Neural crest cell (in vitro differentiated cells): ENCODE results near the gene PHF2. TPM values are rescaled to one million over a fixed set of nuclear protein-coding genes. Genes with fewer than 3 reads are reported as not detected.

ENCODE experiments used
- DNase-seq: peaks from one replicate; pipeline ENCODE4 v3.0.0; 2021; ENCODE audit warnings: low read depth, mixed read lengths, low spot score
- H3K27ac Mint-ChIP-seq: one replicate; pipeline ENCODE4 v1.8.0; 2021; ENCODE audit warnings: mild to moderate bottlenecking, mixed read lengths; ENCODE audit not compliant: unreplicated experiment
- H3K27me3 Mint-ChIP-seq: 2 replicates; pipeline ENCODE4 v1.8.0; 2021; ENCODE audit warnings: low read depth, mild to moderate bottlenecking, mixed read lengths
- H3K36me3 Mint-ChIP-seq: 2 replicates; pipeline ENCODE4 v1.8.0; 2021; ENCODE audit warnings: low read depth, mild to moderate bottlenecking, mixed read lengths
- H3K4me1 Mint-ChIP-seq: 2 replicates; pipeline ENCODE4 v1.8.0; 2021; ENCODE audit warnings: mixed read lengths
- H3K4me3 Mint-ChIP-seq: one replicate; pipeline ENCODE4 v1.8.0; 2021; ENCODE audit warnings: mild to moderate bottlenecking, mixed read lengths
- H3K9me3 Mint-ChIP-seq: 2 replicates; pipeline ENCODE4 v1.8.0; 2021; ENCODE audit warnings: mixed read lengths
- total RNA-seq: library from RNA; stranded (reverse); gene quantifications from 2 replicates; pipeline ENCODE4 v1.2.1, GENCODE V29; 2021
- TF ChIP-seq, protein P1 (sequence below): fragments of 200-600 bp; sonication (generic); conservative IDR thresholded peaks from 2 replicates; pipeline ENCODE4 v1.5.0; 2021; ENCODE audit warnings: antibody characterized with exemption, mild to moderate bottlenecking

Gene PHF2
- total RNA-seq, 1 donor from 2014 or later = 34.4 TPM

DNA sequence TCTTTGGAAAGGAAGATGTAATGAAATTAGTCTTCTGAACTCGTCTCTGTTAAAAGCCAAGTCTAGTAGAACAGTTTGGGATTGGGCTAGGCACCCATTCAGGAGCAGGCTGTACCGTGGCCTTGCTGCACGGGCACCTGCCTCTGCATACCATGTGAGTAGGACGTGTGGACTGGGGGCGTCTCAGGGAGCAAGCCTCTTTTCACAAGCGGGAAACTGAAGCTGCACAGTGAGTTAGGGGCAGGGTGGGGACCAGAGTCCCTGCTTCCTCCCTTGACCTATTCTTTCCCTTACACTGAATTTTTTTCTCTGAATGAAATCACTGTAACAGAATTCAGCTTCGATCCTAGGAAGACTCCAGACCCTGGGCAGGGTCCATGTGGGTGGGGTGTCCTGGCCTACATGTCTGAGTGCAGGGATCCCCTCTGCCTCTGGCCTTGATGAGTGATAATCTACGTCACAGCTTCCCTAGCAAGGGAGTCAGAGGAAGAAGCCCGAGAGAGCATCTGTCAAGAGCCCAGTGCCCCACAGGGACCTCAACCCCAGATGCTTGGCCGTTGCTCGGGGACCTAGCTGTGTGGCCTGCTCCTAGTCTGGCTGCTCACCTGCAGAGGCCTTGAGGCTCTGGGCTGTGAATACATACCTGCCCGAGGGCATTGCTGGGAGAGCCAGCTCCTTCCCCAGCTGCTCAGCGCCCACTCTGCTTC, 15.1 kb downstream of the PHF2 start:
- Mint-ChIP-seq H3K9me3 (no peaks in the 10 kb centered on the region), H3K36me3 (no peaks in the 10 kb centered on the region), H3K27me3 (no peaks in the 10 kb centered on the region), H3K4me1 (peaks cover 43% of the 10 kb centered on the region), H3K4me3 (no peak overlapping the region), H3K27ac (peak overlapping the region; percentile 95)
- no peak for DNase-seq
- TF ChIP-seq, protein P1, sequence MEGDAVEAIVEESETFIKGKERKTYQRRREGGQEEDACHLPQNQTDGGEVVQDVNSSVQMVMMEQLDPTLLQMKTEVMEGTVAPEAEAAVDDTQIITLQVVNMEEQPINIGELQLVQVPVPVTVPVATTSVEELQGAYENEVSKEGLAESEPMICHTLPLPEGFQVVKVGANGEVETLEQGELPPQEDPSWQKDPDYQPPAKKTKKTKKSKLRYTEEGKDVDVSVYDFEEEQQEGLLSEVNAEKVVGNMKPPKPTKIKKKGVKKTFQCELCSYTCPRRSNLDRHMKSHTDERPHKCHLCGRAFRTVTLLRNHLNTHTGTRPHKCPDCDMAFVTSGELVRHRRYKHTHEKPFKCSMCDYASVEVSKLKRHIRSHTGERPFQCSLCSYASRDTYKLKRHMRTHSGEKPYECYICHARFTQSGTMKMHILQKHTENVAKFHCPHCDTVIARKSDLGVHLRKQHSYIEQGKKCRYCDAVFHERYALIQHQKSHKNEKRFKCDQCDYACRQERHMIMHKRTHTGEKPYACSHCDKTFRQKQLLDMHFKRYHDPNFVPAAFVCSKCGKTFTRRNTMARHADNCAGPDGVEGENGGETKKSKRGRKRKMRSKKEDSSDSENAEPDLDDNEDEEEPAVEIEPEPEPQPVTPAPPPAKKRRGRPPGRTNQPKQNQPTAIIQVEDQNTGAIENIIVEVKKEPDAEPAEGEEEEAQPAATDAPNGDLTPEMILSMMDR = no peak

DNA sequence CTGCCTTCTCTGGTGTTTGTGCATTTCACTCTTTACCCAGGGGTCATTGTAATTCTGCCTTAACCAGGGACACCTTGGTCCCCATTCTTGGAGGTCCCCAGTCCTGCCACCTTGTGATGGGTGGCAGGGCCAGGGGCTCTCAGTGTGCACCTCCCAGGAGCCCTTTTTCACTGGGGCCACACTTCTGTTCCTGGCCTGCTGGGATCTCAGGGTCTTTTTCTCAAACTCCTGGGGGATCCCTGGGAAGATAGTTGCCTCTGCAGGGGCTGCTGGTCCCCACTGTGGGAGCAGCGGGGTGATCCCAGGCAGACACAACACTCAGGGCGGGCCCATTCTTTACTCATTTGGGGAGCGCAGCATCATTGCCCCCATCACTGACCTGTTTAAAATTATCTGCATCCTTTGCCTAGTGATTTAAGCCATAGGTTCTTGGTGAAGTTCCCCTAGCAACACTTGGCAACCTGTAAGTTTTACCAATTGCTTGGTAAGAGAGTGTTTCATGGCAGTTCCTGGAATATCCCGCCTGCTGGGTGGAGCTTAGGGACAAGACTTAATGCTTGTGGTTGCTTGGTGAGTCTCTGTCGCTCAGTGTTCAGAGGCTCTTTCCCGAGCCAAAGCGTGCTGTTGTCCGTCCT, 15.7 kb downstream of the PHF2 start:
- Mint-ChIP-seq H3K9me3 (no peaks in the 10 kb centered on the region), H3K36me3 (no peaks in the 10 kb centered on the region), H3K27me3 (no peaks in the 10 kb centered on the region), H3K4me1 (peaks cover 39% of the 10 kb centered on the region), H3K4me3 (no peak overlapping the region), H3K27ac (peak overlapping the region; percentile 57)
- no peak for DNase-seq
- TF ChIP-seq, protein P1 = no peak

DNA sequence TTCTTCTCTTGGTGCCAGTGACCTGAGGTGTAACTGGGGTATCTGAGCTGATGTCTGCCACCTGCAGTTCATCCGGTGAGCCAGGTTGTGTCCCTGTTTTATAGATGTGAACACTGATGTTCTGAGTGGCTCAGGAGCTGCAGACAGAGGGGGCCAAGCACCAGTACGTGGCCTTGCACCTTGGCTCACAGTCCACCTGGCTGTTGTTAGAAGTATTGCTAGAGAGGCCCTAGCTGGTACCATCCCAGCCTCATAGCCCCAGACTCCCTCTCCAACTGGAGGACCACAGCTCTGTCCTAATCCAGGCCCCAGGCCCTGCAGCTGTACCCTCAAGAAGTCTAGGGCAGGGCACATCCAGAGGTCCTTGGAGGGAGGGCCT, 16.2 kb downstream of the PHF2 start:
- H3K4me3 Mint-ChIP-seq = no peak overlapping the region
- no peaks in the 10 kb centered on the region for H3K36me3 Mint-ChIP-seq
- H3K27me3 Mint-ChIP-seq = no peaks in the 10 kb centered on the region
- no peak for DNase-seq
- TF ChIP-seq, protein P1 = peak; percentile 30
- no peaks in the 10 kb centered on the region for H3K9me3 Mint-ChIP-seq
- peaks cover 39% of the 10 kb centered on the region for H3K4me1 Mint-ChIP-seq
- H3K27ac Mint-ChIP-seq = peak overlapping the region; percentile 57

DNA sequence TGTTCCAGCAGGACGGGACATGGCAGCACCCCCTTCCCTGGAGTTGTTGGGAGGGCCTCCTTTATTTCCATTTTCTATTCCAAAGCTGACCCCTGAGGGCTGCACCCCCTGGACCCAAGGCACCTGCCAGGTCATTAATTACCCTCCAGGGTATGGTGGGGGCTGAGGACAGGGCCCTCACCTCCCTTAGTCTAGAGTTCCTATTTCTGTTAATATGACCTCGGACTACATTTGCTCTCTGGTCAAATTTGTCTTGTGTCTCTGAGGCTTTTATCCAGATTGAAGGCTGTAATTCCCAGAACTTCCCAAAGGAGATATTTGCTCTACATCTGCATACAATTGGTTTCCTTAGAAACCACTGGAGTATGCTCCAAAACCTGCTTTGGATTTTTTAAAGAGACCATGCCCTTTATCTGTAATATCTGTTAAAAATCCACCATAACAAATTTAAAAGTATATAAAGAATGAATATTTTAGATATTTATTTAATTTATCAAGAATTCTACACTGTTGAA, 16.8 kb downstream of the PHF2 start:
- Mint-ChIP-seq H3K36me3 (no peaks in the 10 kb centered on the region), H3K27me3 (no peaks in the 10 kb centered on the region), H3K4me1 (peaks cover 39% of the 10 kb centered on the region), H3K4me3 (no peak overlapping the region), H3K27ac (no peak overlapping the region), H3K9me3 (no peaks in the 10 kb centered on the region)
- no peak for DNase-seq
- TF ChIP-seq, protein P1 = no peak

DNA sequence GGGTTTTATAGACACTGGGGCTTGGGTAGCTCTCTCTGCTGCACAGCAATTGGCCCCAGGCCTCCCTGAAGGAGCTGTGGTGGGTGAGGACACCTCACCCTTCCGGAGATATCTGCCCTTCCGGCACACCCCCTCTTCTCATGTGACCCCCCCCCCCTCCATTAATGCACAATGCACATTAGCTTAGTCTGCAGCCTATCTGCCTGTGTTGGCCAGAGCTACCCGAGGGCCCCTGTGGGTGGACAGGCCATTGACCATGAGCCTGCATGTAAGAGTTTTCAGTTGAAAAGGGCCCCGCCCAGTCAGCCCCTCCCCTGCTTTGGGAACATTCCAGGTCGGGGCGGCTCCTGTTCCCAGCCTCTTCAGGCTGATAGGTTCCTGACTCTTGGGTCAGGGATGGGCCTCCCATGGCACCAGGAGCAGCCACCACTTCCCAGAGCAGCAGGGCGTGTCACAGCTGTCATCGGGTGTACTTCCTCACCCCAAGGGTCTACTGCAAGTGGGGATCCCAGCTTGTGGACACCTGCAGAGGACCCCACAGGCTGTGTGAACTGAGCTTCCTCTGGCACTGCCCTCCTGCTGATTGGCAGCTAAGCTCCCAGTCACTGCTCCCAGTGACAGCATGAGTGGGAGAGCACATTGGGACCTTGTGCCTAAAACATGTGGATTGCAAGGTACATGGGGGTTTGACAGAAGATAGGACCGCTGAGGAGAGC, 17.8 kb downstream of the PHF2 start:
- no peaks in the 10 kb centered on the region for H3K9me3 Mint-ChIP-seq
- no peak for DNase-seq
- H3K36me3 Mint-ChIP-seq = no peaks in the 10 kb centered on the region
- TF ChIP-seq, protein P1 = no peak
- no peak overlapping the region for H3K27ac Mint-ChIP-seq
- H3K27me3 Mint-ChIP-seq = no peaks in the 10 kb centered on the region
- H3K4me1 Mint-ChIP-seq = peaks cover 33% of the 10 kb centered on the region
- H3K4me3 Mint-ChIP-seq = no peak overlapping the region
